ENCODE results near the gene DLAT.

DNA sequence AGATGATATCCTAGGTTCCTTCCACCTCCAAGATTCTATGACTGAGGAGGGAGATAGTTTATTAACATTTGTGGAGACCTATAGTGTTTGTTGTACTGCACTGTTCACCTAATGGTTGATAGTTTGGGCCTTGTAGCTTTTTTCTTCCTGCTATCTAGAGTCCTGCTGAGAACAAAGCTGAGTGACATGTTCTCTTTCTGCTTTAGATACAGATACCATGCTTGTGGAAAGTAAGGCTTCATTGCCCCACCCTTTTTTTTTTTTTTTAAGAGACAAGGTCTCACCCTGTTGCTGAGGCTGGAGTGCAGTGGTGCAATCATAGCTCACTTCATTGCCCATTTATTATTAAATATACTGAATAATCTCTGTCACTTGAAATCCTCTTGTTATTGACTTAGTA, 12.3 kb downstream of the DLAT start:
- TF ChIP-seq CTCF (IDR thresholded peaks at IDR 0.05 in 8 of 11, conservative IDR thresholded peaks at IDR 0.05 in 3 of 11), result no peak
- TF ChIP-seq POLR2A (IDR thresholded peaks at IDR 0.05), result no peak
